AG20443 (cell line): ENCODE data around the gene MAIP1.
A peak's percentile ranks its signal among the peaks of the same experiment; 100 is the strongest.
"Not testable (repeated sequence)": the region's sequence is repeated elsewhere in the genome, so short reads cannot be mapped to it uniquely, and the experiment has no call there.

Experiments
- DNase-seq: peaks from one replicate; pipeline ENCODE4 v3.0.0; 2012; ENCODE audit warnings: low spot score, mixed read lengths

Gene MAIP1

GRCh38 chr2:199955339-199956061 is at the start of gene MAIP1, which contains the start of gene TYW5:
Gene MAIP1 (plus strand): TSS chr2:199955582. CDS start chr2:199955799, 217 bp downstream.
Gene TYW5 (minus strand): TSS chr2:199955491. CDS start chr2:199955470, 21 bp downstream.
- peak; percentile 95 for DNase-seq

GRCh38 chr2:199907008-199907714 is 48.2 kb upstream of the MAIP1 start:
- DNase-seq: no peak

- DNase-seq: no peak
These were observed 44.9 kb upstream of the MAIP1 start for GRCh38 chr2:199910338-199911051.

GRCh38 chr2:199911052-199911876 is 44.1 kb upstream of the MAIP1 start, which contains the start of gene C2orf69:
Gene C2orf69 (plus strand): TSS chr2:199911293. CDS start chr2:199911439, 146 bp downstream.
- DNase-seq: peak; percentile 98

- no peak for DNase-seq
These were observed 43.6 kb upstream of the MAIP1 start for GRCh38 chr2:199911877-199912161.

GRCh38 chr2:199912553-199913114 is 42.7 kb upstream of the MAIP1 start:
- DNase-seq: not testable (repeated sequence)

GRCh38 chr2:199914372-199914958 is 40.9 kb upstream of the MAIP1 start:
- no peak for DNase-seq

- DNase-seq: no peak
These were observed 38.4 kb upstream of the MAIP1 start for GRCh38 chr2:199916980-199917379.

GRCh38 chr2:199922856-199923255 is 32.5 kb upstream of the MAIP1 start:
- DNase-seq: no peak

GRCh38 chr2:199923924-199924323 is 31.5 kb upstream of the MAIP1 start:
- no peak for DNase-seq

- no peak for DNase-seq
These were observed 28.6 kb upstream of the MAIP1 start for GRCh38 chr2:199926806-199927205.

GRCh38 chr2:199928226-199928625 is 27.2 kb upstream of the MAIP1 start:
- no peak for DNase-seq

- no peak for DNase-seq
These were observed 26.8 kb upstream of the MAIP1 start for GRCh38 chr2:199928626-199929025.

- DNase-seq: no peak
These were observed 26.1 kb upstream of the MAIP1 start for GRCh38 chr2:199929262-199929661.

- no peak for DNase-seq
These were observed 23.0 kb upstream of the MAIP1 start for GRCh38 chr2:199932312-199932855.

GRCh38 chr2:199933466-199933865 is 21.9 kb upstream of the MAIP1 start:
- DNase-seq: no peak

GRCh38 chr2:199936554-199936953 is 18.8 kb upstream of the MAIP1 start:
- no peak for DNase-seq

GRCh38 chr2:199940373-199940772 is 15.0 kb upstream of the MAIP1 start:
- DNase-seq: peak; percentile 14

GRCh38 chr2:199943373-199943772 is 12.0 kb upstream of the MAIP1 start:
- no peak for DNase-seq

- DNase-seq: no peak
These were observed 9.2 kb upstream of the MAIP1 start for GRCh38 chr2:199946196-199946595.

GRCh38 chr2:199946836-199947235 is 8.5 kb upstream of the MAIP1 start:
- peak; percentile 20 for DNase-seq
